Activated naive CD8-positive, alpha-beta T cell treated with anti-CD3 and anti-CD28 coated beads, Interleukin-2, amount 50 U/mL, for 16 hours (primary cell): Measurements from ENCODE around the gene DAPK1.
"Not testable (repeated sequence)": the region's sequence is repeated elsewhere in the genome, so short reads cannot be mapped to it uniquely, and the experiment has no call there.

Source experiments
- DNase-seq: peaks from one replicate; pipeline ENCODE4 v3.0.0-alpha.2; 2020; ENCODE audit warnings: low read depth, low spot score

The DAPK1 gene

GRCh38 chr9:87542141-87542540, 44.5 kb downstream of the DAPK1 start:
- no peak for DNase-seq

- no peak for DNase-seq
Measured at GRCh38 chr9:87543251-87543650, 45.6 kb downstream of the DAPK1 start.

GRCh38 chr9:87545858-87546257, 48.2 kb downstream of the DAPK1 start:
- DNase-seq, result no peak

- DNase-seq, result no peak
Measured at GRCh38 chr9:87546704-87547103, 49.0 kb downstream of the DAPK1 start.

- DNase-seq, result no peak
Measured at GRCh38 chr9:87547671-87548081, 50.0 kb downstream of the DAPK1 start.

- no peak for DNase-seq
Measured at GRCh38 chr9:87548159-87548558, 50.5 kb downstream of the DAPK1 start.

GRCh38 chr9:87549088-87549487, 51.4 kb downstream of the DAPK1 start:
- not testable (repeated sequence) for DNase-seq

- no peak for DNase-seq
Measured at GRCh38 chr9:87549791-87550190, 52.1 kb downstream of the DAPK1 start.

- DNase-seq, result no peak
Measured at GRCh38 chr9:87550253-87550954, 52.7 kb downstream of the DAPK1 start.

GRCh38 chr9:87551772-87552217, 54.1 kb downstream of the DAPK1 start:
- no peak for DNase-seq

- no peak for DNase-seq
Measured at GRCh38 chr9:87554171-87554910, 56.7 kb downstream of the DAPK1 start.

- DNase-seq, result no peak
Measured at GRCh38 chr9:87554976-87555375, 57.3 kb downstream of the DAPK1 start.

- no peak for DNase-seq
Measured at GRCh38 chr9:87556039-87556438, 58.4 kb downstream of the DAPK1 start.

GRCh38 chr9:87556821-87557220, 59.2 kb downstream of the DAPK1 start:
- no peak for DNase-seq

GRCh38 chr9:87557996-87558395, 60.3 kb downstream of the DAPK1 start:
- DNase-seq, result no peak

- DNase-seq, result no peak
Measured at GRCh38 chr9:87558606-87559190, 61.0 kb downstream of the DAPK1 start.

- no peak for DNase-seq
Measured at GRCh38 chr9:87562062-87562461, 64.4 kb downstream of the DAPK1 start.

GRCh38 chr9:87562530-87563170, 65.0 kb downstream of the DAPK1 start:
- no peak for DNase-seq

GRCh38 chr9:87564111-87564510, 66.4 kb downstream of the DAPK1 start:
- no peak for DNase-seq

- no peak for DNase-seq
Measured at GRCh38 chr9:87564791-87565241, 67.1 kb downstream of the DAPK1 start.

- DNase-seq, result no peak
Measured at GRCh38 chr9:87567001-87567400, 69.3 kb downstream of the DAPK1 start.

- no peak for DNase-seq
Measured at GRCh38 chr9:87567571-87567970, 69.9 kb downstream of the DAPK1 start.
